WTC11 (cell line): ENCODE results near the gene HAND1. TPM values are rescaled to one million over a fixed set of nuclear protein-coding genes. Genes with fewer than 3 reads are reported as not detected.

Source experiments
- ATAC-seq: fragments of 200-7000 bp; cut with Tn5 transposase; 2 replicates; pipeline ENCODE4 v1.10.0; 2021; ENCODE audit warnings: mild to moderate bottlenecking, moderate library complexity
- CTCF ChIA-PET: fragments of 300-600 bp; sonication (Branson Sonifier 250); formaldehyde crosslinking; loops from one replicate; lab custom pipeline; 2021; ENCODE audit warnings: antibody characterized with exemption; lab: Charles Lee
- POLR2A ChIA-PET: fragments of 350-600 bp; sonication (Branson Sonifier 250); formaldehyde crosslinking; loops from one replicate; lab custom pipeline; 2021; ENCODE audit warnings: antibody characterized with exemption; lab: Charles Lee
- DNase-seq: peaks from one replicate; pipeline ENCODE4 v3.0.0; 2021; ENCODE audit warnings: low spot score
- H3K27ac Mint-ChIP-seq: 2 replicates; pipeline ENCODE4 v1.8.0; 2021; ENCODE audit warnings: mixed read lengths
- H3K27me3 Mint-ChIP-seq: 2 replicates; pipeline ENCODE4 v1.8.0; 2021; ENCODE audit warnings: low read depth, mild to moderate bottlenecking, moderate library complexity, mixed read lengths
- H3K36me3 Mint-ChIP-seq: 2 replicates; pipeline ENCODE4 v1.8.0; 2021; ENCODE audit warnings: mixed read lengths
- H3K4me1 Mint-ChIP-seq: 2 replicates; pipeline ENCODE4 v1.8.0; 2022; ENCODE audit warnings: mixed read lengths
- H3K4me3 Mint-ChIP-seq: 2 replicates; pipeline ENCODE4 v1.8.0; 2021; ENCODE audit warnings: mild to moderate bottlenecking, moderate library complexity, mixed read lengths
- H3K9me3 Mint-ChIP-seq: 2 replicates; pipeline ENCODE4 v1.8.0; 2021; ENCODE audit warnings: mixed read lengths
- ATF1 ChIP-seq: sonication (generic); formaldehyde crosslinking; IDR thresholded peaks from 2 replicates; pipeline ENCODE4 v1.8.1; 2023; ENCODE audit warnings: mild to moderate bottlenecking, moderate library complexity, missing genetic modification reagents
- ATF2 ChIP-seq: sonication (generic); formaldehyde crosslinking; IDR thresholded peaks from 2 replicates; pipeline ENCODE4 v1.8.1; 2022; ENCODE audit warnings: low read depth, missing genetic modification reagents, borderline replicate concordance
- CREB1 ChIP-seq: sonication (generic); formaldehyde crosslinking; IDR thresholded peaks from 2 replicates; pipeline ENCODE4 v1.8.0; 2023; ENCODE audit warnings: mild to moderate bottlenecking, missing genetic modification reagents
- E2F1 ChIP-seq: sonication (generic); formaldehyde crosslinking; IDR thresholded peaks from 2 replicates; pipeline ENCODE4 v1.8.0; 2022; ENCODE audit warnings: mild to moderate bottlenecking, missing genetic modification reagents
- E2F5 ChIP-seq: sonication (generic); formaldehyde crosslinking; IDR thresholded peaks from 2 replicates; pipeline ENCODE4 v1.8.1; 2022; ENCODE audit warnings: mild to moderate bottlenecking, moderate library complexity, missing genetic modification reagents
- ELF4 ChIP-seq: sonication (generic); formaldehyde crosslinking; IDR thresholded peaks from 2 replicates; pipeline ENCODE4 v1.8.1; 2022; ENCODE audit warnings: low read depth, mild to moderate bottlenecking, moderate library complexity, missing genetic modification reagents
- ESRRA ChIP-seq: sonication (generic); formaldehyde crosslinking; IDR thresholded peaks from 2 replicates; pipeline ENCODE4 v1.8.1; 2022; ENCODE audit warnings: mild to moderate bottlenecking, missing genetic modification reagents, borderline replicate concordance
- FOXJ3 ChIP-seq: sonication (generic); formaldehyde crosslinking; IDR thresholded peaks from 2 replicates; pipeline ENCODE4 v1.9.0; 2021; ENCODE audit warnings: missing genetic modification reagents, mild to moderate bottlenecking, borderline replicate concordance
- FOXK1 ChIP-seq: sonication (generic); formaldehyde crosslinking; IDR thresholded peaks from 2 replicates; pipeline ENCODE4 v1.8.0; 2022; ENCODE audit warnings: mild to moderate bottlenecking, moderate library complexity, missing genetic modification reagents
- FOXP4 ChIP-seq: sonication (generic); formaldehyde crosslinking; IDR thresholded peaks from 2 replicates; pipeline ENCODE4 v1.8.0; 2022; ENCODE audit warnings: mild to moderate bottlenecking, missing genetic modification reagents
- GRHL2 ChIP-seq: fragments of 250-450 bp; sonication (Bioruptor Pico); IDR thresholded peaks from 2 replicates; pipeline ENCODE4 v1.8.0; 2022; ENCODE audit warnings: mild to moderate bottlenecking, moderate library complexity; ENCODE audit not compliant: insufficient replicate concordance, severe bottlenecking
- JAZF1 ChIP-seq: fragments of 250-450 bp; sonication (Bioruptor Pico); IDR thresholded peaks from 2 replicates; pipeline ENCODE4 v1.9.0; 2021; ENCODE audit warnings: moderate library complexity, mild to moderate bottlenecking, inconsistent platforms
- KAT7 ChIP-seq: sonication (generic); formaldehyde crosslinking; IDR thresholded peaks from 2 replicates; pipeline ENCODE4 v1.8.1; 2023; ENCODE audit warnings: missing genetic modification reagents, mild to moderate bottlenecking, borderline replicate concordance
- NR2C2 ChIP-seq: sonication (generic); formaldehyde crosslinking; IDR thresholded peaks from 2 replicates; pipeline ENCODE4 v1.8.0; 2022; ENCODE audit warnings: mild to moderate bottlenecking, missing genetic modification reagents
- OVOL2 ChIP-seq: fragments of 250-450 bp; sonication (Bioruptor Pico); IDR thresholded peaks from 2 replicates; pipeline ENCODE4 v1.9.0; 2021; ENCODE audit warnings: mild to moderate bottlenecking, borderline replicate concordance
- PRDM15 ChIP-seq: sonication (generic); formaldehyde crosslinking; IDR thresholded peaks from 2 replicates; pipeline ENCODE4 v1.8.0; 2022; ENCODE audit warnings: missing genetic modification reagents
- PREB ChIP-seq: sonication (generic); formaldehyde crosslinking; IDR thresholded peaks from 2 replicates; pipeline ENCODE4 v1.8.1; 2022; ENCODE audit warnings: mild to moderate bottlenecking, missing genetic modification reagents, moderate library complexity, borderline replicate concordance
- RELA ChIP-seq: sonication (generic); formaldehyde crosslinking; IDR thresholded peaks from 2 replicates; pipeline ENCODE4 v1.8.1; 2022; ENCODE audit warnings: missing genetic modification reagents, mild to moderate bottlenecking, borderline replicate concordance
- TCF7 ChIP-seq: sonication (generic); formaldehyde crosslinking; IDR thresholded peaks from 2 replicates; pipeline ENCODE4 v1.8.0; 2022; ENCODE audit warnings: mild to moderate bottlenecking, low read depth, missing genetic modification reagents, moderate library complexity
- ZNF121 ChIP-seq: sonication (generic); formaldehyde crosslinking; IDR thresholded peaks from 2 replicates; pipeline ENCODE4 v1.8.0; 2023; ENCODE audit warnings: missing genetic modification reagents
- ZNF232 ChIP-seq: sonication (generic); formaldehyde crosslinking; IDR thresholded peaks from 2 replicates; pipeline ENCODE4 v1.8.0; 2022; ENCODE audit warnings: mild to moderate bottlenecking, missing genetic modification reagents
- ZNF512 ChIP-seq: sonication (generic); formaldehyde crosslinking; IDR thresholded peaks from 2 replicates; pipeline ENCODE4 v1.8.1; 2022; ENCODE audit warnings: missing genetic modification reagents, borderline replicate concordance
- total RNA-seq: library from RNA; stranded (reverse); gene quantifications from 3 replicates; pipeline ENCODE4 v1.2.3, GENCODE V29; 2021

The HAND1 gene
- total RNA-seq, 1 experiment from 2014 or later, result not detected

- DNase-seq, result no peak
- no peak for ATAC-seq
- no peak overlapping the region for H3K27ac Mint-ChIP-seq
- peaks cover 28% of the 10 kb centered on the region for H3K27me3 Mint-ChIP-seq
- CTCF ChIA-PET, result interaction anchor here (0.6 kb wide), 1 partner anchor 74 kb away, joined by 4 read pairs; no protein-coding TSS in a partner anchor
- peaks cover 22% of the 10 kb centered on the region for H3K4me1 Mint-ChIP-seq
- TF ChIP-seq ATF2 (no peak), GRHL2 (CRISPR knock-in tag) (no peak), ESRRA (CRISPR knock-in tag) (no peak), TCF7 (CRISPR knock-in tag) (no peak), ZNF232 (CRISPR knock-in tag) (no peak), KAT7 (CRISPR knock-in tag) (no peak), JAZF1 (CRISPR knock-in tag) (no peak), PREB (no peak), CREB1 (CRISPR knock-in tag) (no peak), ELF4 (CRISPR knock-in tag) (no peak), PRDM15 (CRISPR knock-in tag) (no peak), FOXJ3 (CRISPR knock-in tag) (no peak), OVOL2 (CRISPR knock-in tag) (no peak), FOXK1 (no peak), ZNF512 (CRISPR knock-in tag) (no peak), E2F5 (CRISPR knock-in tag) (no peak)
- peaks cover 3% of the 10 kb centered on the region; the same call in 1 of the 2 replicates for H3K9me3 Mint-ChIP-seq
- H3K36me3 Mint-ChIP-seq, result no peaks in the 10 kb centered on the region
- POLR2A ChIA-PET, result no interaction called here
- no peak overlapping the region for H3K4me3 Mint-ChIP-seq
These were observed 46.8 kb upstream of the HAND1 start for GRCh38 chr5:154524859-154525258.

GRCh38 chr5:154524181-154524580 is 46.2 kb upstream of the HAND1 start:
- Mint-ChIP-seq H3K36me3 (no peaks in the 10 kb centered on the region), H3K27ac (no peak overlapping the region), H3K9me3 (peaks cover under 1% of the 10 kb centered on the region; the same call in 1 of the 2 replicates), H3K27me3 (peaks cover 32% of the 10 kb centered on the region), H3K4me3 (no peak overlapping the region), H3K4me1 (peaks cover 22% of the 10 kb centered on the region)
- no peak for DNase-seq
- ChIA-PET CTCF (interaction anchor here (0.6 to 1.5 kb wide), 4 partner anchors 56 to 86 kb away, joined by 3 to 4 read pairs (median 3); no protein-coding TSS in a partner anchor), POLR2A (no interaction called here)
- ATAC-seq, result no peak
- TF ChIP-seq ATF1 (CRISPR knock-in tag) (no peak), ZNF121 (CRISPR knock-in tag) (no peak), E2F5 (CRISPR knock-in tag) (no peak), E2F1 (no peak), NR2C2 (CRISPR knock-in tag) (no peak), FOXP4 (no peak), RELA (CRISPR knock-in tag) (no peak)
